Stimulated activated CD8-positive, alpha-beta memory T cell treated with anti-CD3 and anti-CD28 coated beads, Interleukin-15, amount 100 ng/mL, for 48 hours (primary cell): ENCODE measurements around the gene JMJD1C.

Source experiments
- DNase-seq, 2 donors: peaks; one replicate each; pipeline ENCODE4 v3.0.0-alpha.2; 2020; ENCODE audit warnings: low read depth in 2 of 2

The JMJD1C gene

DNA sequence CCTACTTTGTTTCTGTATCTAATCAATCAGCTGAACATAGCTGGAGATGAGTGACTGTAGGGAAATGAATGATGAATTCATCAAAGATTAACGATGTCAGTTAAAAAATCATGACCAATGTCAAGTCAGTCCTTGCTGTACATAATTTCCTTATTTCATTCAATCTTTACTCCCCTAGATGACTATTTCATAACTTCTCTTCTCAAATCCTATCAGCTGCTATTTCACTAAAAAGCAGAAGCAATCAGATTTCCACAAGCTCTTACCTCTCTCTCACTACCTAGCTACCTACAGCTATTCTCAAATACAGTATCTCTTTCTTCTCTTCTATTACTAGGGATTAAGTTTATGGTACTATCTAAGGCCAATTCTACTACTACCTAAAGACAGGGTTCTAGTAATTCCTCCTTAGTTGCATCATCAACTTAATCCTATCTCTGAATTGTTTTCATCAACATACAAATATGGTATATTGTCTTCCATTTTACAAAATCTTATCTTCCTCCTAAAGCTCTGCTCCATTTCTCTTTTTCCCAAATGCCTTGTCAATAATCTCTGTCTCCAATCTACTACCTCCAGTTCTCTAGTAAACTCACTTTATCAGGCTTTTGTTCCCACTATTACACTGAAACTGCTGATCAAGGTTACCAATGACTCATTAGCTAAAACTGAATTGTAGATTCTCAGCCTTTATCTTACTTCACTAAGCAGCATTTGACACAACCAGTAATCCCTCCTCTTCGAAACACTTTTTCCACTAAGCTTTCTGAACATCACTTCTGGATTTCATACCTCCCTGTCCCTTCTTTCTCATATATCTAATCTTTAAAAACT, 28.4 kb downstream of the JMJD1C start:
- no peak for DNase-seq

DNA sequence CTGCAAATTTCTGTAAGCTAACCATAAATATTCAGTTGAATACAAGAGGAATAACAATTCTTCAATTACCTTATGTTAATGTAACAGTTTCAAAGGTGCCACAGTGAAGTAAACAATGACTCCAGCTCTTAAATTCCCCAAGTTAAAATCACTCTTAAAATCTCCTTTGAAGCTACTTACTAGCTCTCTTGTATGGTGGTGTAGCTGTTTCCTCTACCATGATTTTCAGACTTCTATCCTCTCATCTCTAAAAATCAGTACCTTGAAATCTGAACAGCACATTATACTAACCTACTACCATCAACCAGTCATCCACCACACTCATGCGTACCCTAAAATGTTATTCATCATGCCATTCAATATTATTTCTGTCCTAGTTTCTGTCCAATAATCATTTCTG, 29.6 kb downstream of the JMJD1C start:
- no peak for DNase-seq

- DNase-seq = no peak
Measured at GRCh38 chr10:63434866-63435854, 30.6 kb downstream of the JMJD1C start.

DNA sequence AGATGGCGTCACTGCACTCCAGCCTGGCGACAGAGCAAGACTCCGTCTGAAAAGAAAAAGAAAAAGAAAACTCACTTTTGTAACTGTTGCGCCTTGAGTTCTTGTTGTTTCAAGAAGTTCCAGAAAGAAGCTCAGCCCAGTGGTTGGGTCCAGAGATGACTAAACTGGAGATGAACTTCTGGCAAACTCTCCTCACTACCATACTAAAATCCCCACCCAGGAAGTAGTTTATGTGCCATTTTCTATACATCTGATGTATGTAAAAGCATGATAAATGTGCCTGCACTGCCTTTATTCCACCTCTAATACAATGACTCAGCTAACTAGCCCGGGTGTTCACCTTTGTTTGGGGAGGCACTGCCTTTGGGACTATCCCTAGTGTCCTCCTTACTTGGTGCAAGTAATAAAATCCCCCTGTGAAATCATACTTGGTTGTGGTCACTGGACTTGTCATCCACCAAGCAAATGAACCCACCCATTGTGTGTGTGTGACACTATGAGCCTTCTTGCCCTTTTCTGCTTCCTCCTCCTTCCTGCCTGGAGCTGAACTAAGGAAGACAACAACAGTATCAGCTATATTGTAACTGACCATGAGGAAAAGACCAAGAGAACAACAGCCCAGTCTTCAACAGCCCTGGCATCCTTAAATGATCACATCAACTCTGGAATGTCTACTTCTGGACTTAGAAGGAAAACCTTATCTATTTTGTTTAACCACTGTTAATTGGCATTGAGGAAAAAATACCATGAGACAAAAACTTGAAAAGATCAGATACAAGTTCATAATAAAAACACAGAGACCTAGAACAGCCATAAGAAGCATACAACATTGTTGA, 33.6 kb downstream of the JMJD1C start:
- no peak for DNase-seq

GRCh38 chr10:63430999-63431356, 34.8 kb downstream of the JMJD1C start:
- no peak for DNase-seq

GRCh38 chr10:63430091-63430998, 35.4 kb downstream of the JMJD1C start:
- DNase-seq = no peak

GRCh38 chr10:63429281-63429680, 36.5 kb downstream of the JMJD1C start:
- DNase-seq = no peak

- no peak for DNase-seq
Measured at GRCh38 chr10:63427013-63427412, 38.8 kb downstream of the JMJD1C start.

- DNase-seq = no peak
Measured at GRCh38 chr10:63425512-63425911, 40.3 kb downstream of the JMJD1C start.

GRCh38 chr10:63424576-63424975, 41.2 kb downstream of the JMJD1C start:
- no peak for DNase-seq

- DNase-seq = no peak
Measured at GRCh38 chr10:63423494-63423893, 42.3 kb downstream of the JMJD1C start.

- no peak for DNase-seq
Measured at GRCh38 chr10:63421591-63421990, 44.2 kb downstream of the JMJD1C start.

GRCh38 chr10:63416376-63416775, 49.4 kb downstream of the JMJD1C start:
- no peak for DNase-seq

- no peak for DNase-seq
Measured at GRCh38 chr10:63415640-63416244, 50.0 kb downstream of the JMJD1C start.

GRCh38 chr10:63414481-63415260, 51.1 kb downstream of the JMJD1C start:
- DNase-seq = no peak

- DNase-seq = no peak
Measured at GRCh38 chr10:63413429-63413828, 52.3 kb downstream of the JMJD1C start.

GRCh38 chr10:63412304-63412703, 53.5 kb downstream of the JMJD1C start:
- no peak for DNase-seq

DNA sequence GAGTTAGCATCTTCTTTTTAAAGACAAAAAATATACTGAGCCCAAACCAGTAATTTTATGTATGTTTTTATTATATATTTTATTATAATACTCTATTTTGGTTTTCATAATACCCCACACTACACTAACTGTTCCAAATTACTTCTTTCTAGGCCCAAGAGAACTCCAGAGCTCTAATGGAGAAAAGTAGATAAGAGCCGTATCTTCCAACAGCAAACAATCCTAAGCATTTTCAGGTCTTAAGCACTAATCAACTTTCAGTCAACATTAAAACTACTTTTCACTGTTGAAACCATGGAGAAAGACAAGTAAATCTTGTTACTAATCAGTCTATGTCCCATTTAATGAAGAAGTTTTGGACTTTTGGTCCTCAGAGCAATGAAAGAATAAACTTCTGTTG, 55.1 kb downstream of the JMJD1C start:
- no peak for DNase-seq

GRCh38 chr10:63409465-63410027, 56.2 kb downstream of the JMJD1C start:
- DNase-seq = no peak
